BJ (cell line): ENCODE data around the gene PRCP. TPM values are rescaled to one million over a fixed set of nuclear protein-coding genes. Genes with fewer than 3 reads are reported as not detected.

Experiments used
- CTCF ChIA-PET: fragments of 350-600 bp; formaldehyde crosslinking; extraction: SDS; loops from one replicate; lab custom pipeline; 2021; ENCODE audit warnings: antibody characterized with exemption, inconsistent platforms; lab: Yijun Ruan, JAX
- POLR2A ChIA-PET: fragments of 300-600 bp; sonication (Branson Sonifier 250); formaldehyde crosslinking; extraction: SDS; loops from one replicate; lab custom pipeline; 2021; ENCODE audit warnings: antibody characterized with exemption; lab: Charles Lee
- DNase-seq: peaks from one replicate; pipeline ENCODE4 v3.0.0-alpha.2; 2011; ENCODE audit warnings: low read depth
- H3K27me3 ChIP-seq: 2 replicates; pipeline ENCODE4 v1.6.0; 2011; ENCODE audit warnings: low read length; ENCODE audit not compliant: control insufficient read depth, insufficient read depth
- H3K36me3 ChIP-seq: 2 replicates; pipeline ENCODE4 v1.5.1; 2011; ENCODE audit warnings: low read length; ENCODE audit not compliant: control insufficient read depth, insufficient read depth
- H3K4me3 ChIP-seq: 2 replicates; pipeline ENCODE4 v1.5.1; 2011; ENCODE audit warnings: low read depth, mild to moderate bottlenecking, control low read depth, low read length
- CTCF ChIP-seq: IDR thresholded peaks from 2 replicates; pipeline ENCODE4 v1.5.1; 2011; ENCODE audit warnings: low read depth, mild to moderate bottlenecking, control low read depth, inconsistent platforms, low read length, moderate library complexity; ENCODE audit not compliant: insufficient read depth
- polyA plus RNA-seq: library from polyadenylated mRNA; depleted of rRNA; stranded (reverse); fragments of >200 nt; gene quantifications from 2 replicates; pipeline ENCODE4 v1.2.3, GENCODE V29; 2011

PRCP gene
- polyA plus RNA-seq, 1 experiment: 62.0 TPM

GRCh38 chr11:82794490-82794889 lies 105.7 kb downstream of the PRCP start:
- no peak overlapping the region for H3K4me3 ChIP-seq
- CTCF ChIA-PET: interaction anchor here (1.1 kb wide), 1 partner anchor 19 kb away, joined by 5 read pairs; no protein-coding TSS in a partner anchor

GRCh38 chr11:82792822-82793569 lies 107.2 kb downstream of the PRCP start:
- no peaks in the 10 kb centered on the region for H3K27me3 ChIP-seq
- CTCF ChIA-PET: interaction anchor here (0.8 kb wide), 1 partner anchor 17 kb away, joined by 3 read pairs; no protein-coding TSS in a partner anchor
- H3K4me3 ChIP-seq: no peak overlapping the region
- no peak for DNase-seq
- H3K36me3 ChIP-seq: no peaks in the 10 kb centered on the region
- POLR2A ChIA-PET: no interaction called here
- no peak for TF ChIP-seq CTCF

More at GRCh38 chr11:82794490-82794889, 105.7 kb downstream of the PRCP start:
- POLR2A ChIA-PET: no interaction called here
- no peak for TF ChIP-seq CTCF
- Histone ChIP-seq H3K27me3 (no peaks in the 10 kb centered on the region), H3K36me3 (no peaks in the 10 kb centered on the region)
- no peak for DNase-seq

- DNase-seq: no peak
- CTCF ChIA-PET: interaction anchor here (0.8 kb wide), 1 partner anchor 16 kb away, joined by 3 read pairs; no protein-coding TSS in a partner anchor
- no peak overlapping the region for H3K4me3 ChIP-seq
- TF ChIP-seq CTCF: no peak
- H3K36me3 ChIP-seq: no peaks in the 10 kb centered on the region
- H3K27me3 ChIP-seq: no peaks in the 10 kb centered on the region
- POLR2A ChIA-PET: no interaction called here
Observed at GRCh38 chr11:82792319-82792718, 107.9 kb downstream of the PRCP start.

GRCh38 chr11:82791779-82792178 lies 108.5 kb downstream of the PRCP start:
- H3K27me3 ChIP-seq: no peaks in the 10 kb centered on the region
- ChIA-PET CTCF (interaction anchor here (0.8 kb wide), 1 partner anchor 16 kb away, joined by 3 read pairs; no protein-coding TSS in a partner anchor), POLR2A (no interaction called here)
- no peak for DNase-seq
- no peaks in the 10 kb centered on the region for H3K36me3 ChIP-seq
- H3K4me3 ChIP-seq: no peak overlapping the region
- TF ChIP-seq CTCF: no peak

- H3K36me3 ChIP-seq: no peaks in the 10 kb centered on the region
- CTCF ChIA-PET: no interaction called here
- no peak for TF ChIP-seq CTCF
- H3K4me3 ChIP-seq: no peak overlapping the region
- POLR2A ChIA-PET: no interaction called here
- DNase-seq: no peak
- H3K27me3 ChIP-seq: no peaks in the 10 kb centered on the region
Observed at GRCh38 chr11:82790723-82791484, 109.3 kb downstream of the PRCP start.
